GM12865 (cell line): ENCODE data around the gene WDR72.

ENCODE experiments used
- DNase-seq: peaks from one replicate; pipeline ENCODE4 v3.0.0; 2010; ENCODE audit warnings: low read depth
- H3K4me3 ChIP-seq: 2 replicates; pipeline ENCODE4 v1.5.1; 2011; ENCODE audit warnings: mild to moderate bottlenecking, low read depth, low read length, control low read depth
- CTCF ChIP-seq: IDR thresholded peaks from 2 replicates; pipeline ENCODE4 v1.5.1; 2011; ENCODE audit warnings: low read length, control low read depth, low read depth, inconsistent platforms; ENCODE audit not compliant: insufficient read depth; ENCODE audit errors: missing control alignments

WDR72 gene

GRCh38 chr15:53564647-53565046 lies 194.8 kb downstream of the WDR72 start:
- TF ChIP-seq CTCF = no peak
- H3K4me3 ChIP-seq = no peak overlapping the region
- DNase-seq = no peak

- H3K4me3 ChIP-seq = no peak overlapping the region
- no peak for DNase-seq
- TF ChIP-seq CTCF = no peak
These were observed 195.8 kb downstream of the WDR72 start for GRCh38 chr15:53563627-53564026.

DNA sequence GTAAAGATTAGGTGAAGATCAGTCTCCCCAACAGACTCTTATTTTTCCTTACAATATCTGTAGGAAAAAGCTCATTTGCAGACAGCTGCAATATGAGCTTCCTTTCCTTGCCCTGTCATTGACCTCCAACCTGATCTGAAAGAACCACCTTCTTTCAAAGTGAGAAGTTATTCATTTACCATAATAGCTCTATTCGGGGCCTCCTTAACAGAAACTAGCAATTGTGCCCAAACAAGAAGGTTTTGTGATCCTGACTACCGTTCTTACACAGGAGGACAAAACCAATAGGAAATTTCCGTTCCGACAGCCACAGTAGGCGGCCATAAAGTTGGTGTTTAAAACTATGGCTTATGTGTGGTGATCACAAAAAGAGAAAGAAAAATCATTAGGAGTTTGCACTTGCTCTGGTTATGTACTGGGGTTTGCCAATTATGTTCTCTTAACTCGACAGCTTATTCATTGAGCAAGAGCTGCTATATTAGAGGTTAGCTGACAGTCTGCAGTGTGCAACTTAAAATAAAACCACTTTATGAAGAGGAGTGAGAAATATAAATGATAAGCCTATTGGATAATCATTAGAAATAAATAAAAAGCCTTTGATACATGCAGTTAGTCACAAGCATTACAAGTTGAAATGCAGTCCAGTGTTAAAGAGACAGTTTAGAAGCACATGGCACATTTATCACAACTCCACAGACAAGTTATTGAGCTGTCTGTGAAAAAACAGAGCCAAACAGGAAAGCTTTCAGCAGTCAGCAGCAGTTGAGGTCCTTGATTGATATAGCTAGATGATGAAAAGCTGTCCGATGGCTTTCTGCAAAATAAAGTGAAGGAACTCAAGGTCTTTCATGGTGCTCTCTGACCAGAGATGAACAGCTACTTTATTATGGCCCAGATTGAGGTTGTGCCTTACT lies 199.8 kb downstream of the WDR72 start:
- no peak overlapping the region for H3K4me3 ChIP-seq
- no peak for TF ChIP-seq CTCF
- no peak for DNase-seq

DNA sequence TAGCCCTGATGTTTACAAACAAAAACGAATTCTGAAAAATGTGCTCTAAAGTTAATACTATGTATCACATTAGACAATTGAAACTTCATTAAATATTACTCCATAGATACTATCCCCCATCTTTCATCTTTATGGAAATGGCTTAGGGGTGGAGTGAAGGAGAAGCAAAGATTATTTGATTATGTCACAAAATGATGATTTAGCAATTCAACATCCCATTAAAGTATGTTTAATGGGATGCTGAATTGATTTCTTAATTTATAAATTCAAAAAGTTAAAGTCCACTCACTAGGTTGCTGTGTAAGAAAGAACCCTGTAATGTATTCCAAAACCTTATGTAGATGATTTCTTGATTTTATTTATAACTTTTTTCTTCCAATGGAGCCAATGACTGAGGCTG lies 201.1 kb downstream of the WDR72 start:
- TF ChIP-seq CTCF = no peak
- no peak overlapping the region for H3K4me3 ChIP-seq
- no peak for DNase-seq

- TF ChIP-seq CTCF = no peak
- DNase-seq = no peak
- H3K4me3 ChIP-seq = no peak overlapping the region
These were observed 204.2 kb downstream of the WDR72 start for GRCh38 chr15:53555226-53555625.

DNA sequence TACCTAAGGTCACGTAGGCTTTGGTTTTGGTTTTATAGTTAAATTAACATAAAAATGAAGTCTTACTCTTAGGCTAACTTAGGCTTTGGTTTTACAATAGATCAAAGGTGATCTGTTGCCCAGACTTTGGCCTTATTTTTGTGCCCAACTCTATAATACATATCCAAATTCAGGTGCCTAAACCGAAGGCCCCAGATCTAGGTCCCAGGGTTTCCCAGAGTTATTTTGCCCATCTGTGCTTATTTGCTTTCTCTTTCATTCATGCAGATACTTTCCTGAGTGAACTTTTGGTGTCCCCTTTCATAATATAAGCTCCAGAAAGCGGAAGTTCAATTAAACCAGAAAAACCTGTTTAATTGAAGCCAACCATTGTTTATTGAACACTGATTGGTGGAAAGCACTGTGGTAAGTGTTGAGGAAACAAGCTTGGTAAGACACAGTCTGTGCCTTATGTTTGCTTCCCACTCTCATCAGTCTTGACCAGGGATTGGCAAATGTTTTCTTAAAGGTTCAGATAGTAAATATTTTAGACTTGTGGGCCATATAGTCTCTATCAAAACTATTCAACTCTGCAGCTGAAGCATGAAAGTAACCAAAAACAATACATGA lies 209.7 kb downstream of the WDR72 start:
- H3K4me3 ChIP-seq = no peak overlapping the region
- no peak for DNase-seq
- no peak for TF ChIP-seq CTCF
